Osteoblast (primary cell): Measurements from ENCODE around the gene TP53BP1. TPM values are rescaled to one million over a fixed set of nuclear protein-coding genes. Genes with fewer than 3 reads are reported as not detected.

ENCODE experiments used
- DNase-seq: peaks from one replicate; pipeline ENCODE4 v3.0.0; 2011; ENCODE audit warnings: low spot score, mixed read lengths; ENCODE audit not compliant: insufficient read length; ENCODE audit errors: missing footprints
- H2AFZ ChIP-seq: 2 replicates; pipeline ENCODE4 v1.6.0; 2011; ENCODE audit warnings: mild to moderate bottlenecking, low read length
- H3K27ac ChIP-seq: 2 replicates; pipeline ENCODE4 v1.5.1; 2011; ENCODE audit warnings: mild to moderate bottlenecking, low read depth, low read length, moderate library complexity
- H3K27me3 ChIP-seq: 2 replicates; pipeline ENCODE4 v1.6.0; 2012; ENCODE audit warnings: mild to moderate bottlenecking, control low read depth, inconsistent platforms, low read length, moderate library complexity; ENCODE audit not compliant: insufficient read depth
- H3K36me3 ChIP-seq: 2 replicates; pipeline ENCODE4 v1.5.1; 2011; ENCODE audit warnings: mild to moderate bottlenecking, low read length, control low read depth, moderate library complexity; ENCODE audit not compliant: insufficient read depth
- H3K4me1 ChIP-seq: 2 replicates; pipeline ENCODE4 v1.5.1; 2011; ENCODE audit warnings: mild to moderate bottlenecking, low read length, control low read depth, moderate library complexity; ENCODE audit not compliant: insufficient read depth
- H3K4me2 ChIP-seq: 2 replicates; pipeline ENCODE4 v1.6.0; 2011; ENCODE audit warnings: mild to moderate bottlenecking, low read length; ENCODE audit not compliant: insufficient read depth
- H3K4me3 ChIP-seq: fragments of 200-600 bp; sonication (generic); 3 replicates; pipeline ENCODE4 v1.5.1; 2012; ENCODE audit warnings: mild to moderate bottlenecking, low read length, inconsistent platforms; ENCODE audit not compliant: insufficient read depth
- H3K79me2 ChIP-seq: 2 replicates; pipeline ENCODE4 v1.6.0; 2012; ENCODE audit warnings: mild to moderate bottlenecking, low read length, control low read depth, inconsistent platforms; ENCODE audit not compliant: insufficient read depth
- H3K9me3 ChIP-seq: 2 replicates; pipeline ENCODE4 v1.5.1; 2011; ENCODE audit warnings: low read depth, low read length, control low read depth
- H4K20me1 ChIP-seq: 2 replicates; pipeline ENCODE4 v1.6.0; 2012; ENCODE audit warnings: mild to moderate bottlenecking, low read length, control low read depth; ENCODE audit not compliant: insufficient read depth
- CTCF ChIP-seq: IDR thresholded peaks from 2 replicates; pipeline ENCODE4 v1.5.1; 2011; ENCODE audit warnings: mild to moderate bottlenecking, low read depth, low read length, moderate library complexity; ENCODE audit errors: extremely low read depth
- total RNA-seq: library from RNA; depleted of rRNA; stranded (reverse); fragments of >200 nt; gene quantifications from 2 replicates; pipeline ENCODE4 v1.2.3, GENCODE V29; 2012

TP53BP1 gene
- total RNA-seq, 1 donor, result 88.7 TPM

GRCh38 chr15:43498990-43499389, 6.0 kb upstream of the TP53BP1 start:
- Histone ChIP-seq H3K27ac (no peak overlapping the region), H3K9me3 (no peaks in the 10 kb centered on the region), H3K4me3 (no peak overlapping the region), H4K20me1 (no peaks in the 10 kb centered on the region), H3K4me2 (no peak overlapping the region), H2AFZ (no peak overlapping the region), H3K36me3 (no peaks in the 10 kb centered on the region), H3K27me3 (no peaks in the 10 kb centered on the region), H3K79me2 (no peaks in the 10 kb centered on the region), H3K4me1 (no peaks in the 10 kb centered on the region)
- DNase-seq, result no peak
- no peak for TF ChIP-seq CTCF

GRCh38 chr15:43493703-43494472, 932 bp upstream of the TP53BP1 start:
- peak overlapping the region; percentile 89 for H3K4me3 ChIP-seq
- TF ChIP-seq CTCF, result no peak

GRCh38 chr15:43492266-43492665, 690 bp downstream of the TP53BP1 start:
- no peaks in the 10 kb centered on the region for H3K27me3 ChIP-seq
- no peak overlapping the region for H2AFZ ChIP-seq
- H3K27ac ChIP-seq, result peak overlapping the region; percentile 91
- H3K79me2 ChIP-seq, result peaks cover 31% of the 10 kb centered on the region
- no peaks in the 10 kb centered on the region for H3K9me3 ChIP-seq
- H3K4me3 ChIP-seq, result peak overlapping the region; percentile 89
- no peak for DNase-seq
- peaks cover 15% of the 10 kb centered on the region for H4K20me1 ChIP-seq
- no peak for TF ChIP-seq CTCF
- peaks cover 33% of the 10 kb centered on the region for H3K36me3 ChIP-seq
- H3K4me1 ChIP-seq, result peaks cover 17% of the 10 kb centered on the region
- peak overlapping the region; percentile 99 for H3K4me2 ChIP-seq

More at GRCh38 chr15:43493703-43494472, 932 bp upstream of the TP53BP1 start:
- Histone ChIP-seq H3K27ac (peak overlapping the region; percentile 91), H3K36me3 (peaks cover 18% of the 10 kb centered on the region), H3K27me3 (no peaks in the 10 kb centered on the region), H3K9me3 (no peaks in the 10 kb centered on the region), H3K79me2 (peaks cover 27% of the 10 kb centered on the region), H3K4me2 (peak overlapping the region; percentile 99), H4K20me1 (peaks cover 9% of the 10 kb centered on the region), H2AFZ (peak overlapping the region; percentile 96), H3K4me1 (peaks cover 17% of the 10 kb centered on the region)
- DNase-seq, result no peak

DNA sequence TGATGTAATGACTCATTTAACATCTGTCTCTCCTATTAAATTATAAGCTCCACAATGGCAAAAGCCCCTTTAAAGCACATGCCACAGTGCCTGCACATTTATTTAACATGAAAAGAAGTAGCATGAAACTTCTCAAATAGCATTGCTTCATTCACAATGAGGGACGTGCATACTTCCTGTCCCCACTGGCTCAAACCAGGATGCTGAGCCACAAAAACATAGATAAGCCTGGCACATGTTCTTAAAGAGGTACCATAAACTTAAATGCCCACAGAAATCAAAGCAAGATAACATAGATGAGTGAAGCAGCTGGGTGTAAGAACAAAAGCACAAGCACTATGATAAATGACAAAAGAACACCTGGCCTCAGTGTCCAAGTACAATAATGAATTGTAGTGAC, 3.8 kb downstream of the TP53BP1 start:
- Histone ChIP-seq H3K9me3 (no peaks in the 10 kb centered on the region), H3K36me3 (peaks cover 55% of the 10 kb centered on the region), H3K79me2 (peaks cover 36% of the 10 kb centered on the region), H3K27ac (no peak overlapping the region), H4K20me1 (peaks cover 15% of the 10 kb centered on the region), H2AFZ (no peak overlapping the region), H3K4me2 (peak overlapping the region; percentile 30), H3K4me3 (no peak overlapping the region), H3K4me1 (peaks cover 24% of the 10 kb centered on the region), H3K27me3 (no peaks in the 10 kb centered on the region)
- DNase-seq, result no peak
- no peak for TF ChIP-seq CTCF
